HL-60/S4 treated with phorbol 12-myristate 13-acetate at 8.2 ng/mL for 4 days and 3 days (cell line): ENCODE data around the gene SLC39A6.
"Not testable (repeated sequence)": the region's sequence is repeated elsewhere in the genome, so short reads cannot be mapped to it uniquely, and the experiment has no call there.

Experiments used
- in situ Hi-C: fragments of 300-500 bp; cut with MboI; formaldehyde crosslinking; loops from 2 replicates; pipeline ENCODE4 v1.15.0; 2022; ENCODE audit warnings: low sequenced_read_pairs

The SLC39A6 gene

GRCh38 chr18:36099311-36099710 lies 29.8 kb downstream of the SLC39A6 start:
- in situ Hi-C loops, result no loop called here

- in situ Hi-C loops, result no loop called here
These were observed 32.2 kb downstream of the SLC39A6 start for GRCh38 chr18:36096955-36097354.

- in situ Hi-C loops, result no loop called here
These were observed 33.1 kb downstream of the SLC39A6 start for GRCh38 chr18:36095936-36096519.

- in situ Hi-C loops, result no loop called here
These were observed 34.7 kb downstream of the SLC39A6 start for GRCh38 chr18:36094431-36094830.

GRCh38 chr18:36092116-36092515 lies 37.0 kb downstream of the SLC39A6 start:
- in situ Hi-C loops, result not testable (repeated sequence)

- in situ Hi-C loops, result no loop called here
These were observed 40.1 kb downstream of the SLC39A6 start for GRCh38 chr18:36089001-36089400.

- in situ Hi-C loops, result no loop called here
These were observed 40.9 kb downstream of the SLC39A6 start for GRCh38 chr18:36088256-36088655.

- in situ Hi-C loops, result no loop called here
These were observed 43.0 kb downstream of the SLC39A6 start for GRCh38 chr18:36086186-36086585.

GRCh38 chr18:36085195-36085594 lies 43.9 kb downstream of the SLC39A6 start:
- in situ Hi-C loops, result no loop called here

GRCh38 chr18:36083729-36084128 lies 45.4 kb downstream of the SLC39A6 start:
- in situ Hi-C loops, result no loop called here

GRCh38 chr18:36081118-36081517 lies 48.0 kb downstream of the SLC39A6 start:
- in situ Hi-C loops, result not testable (repeated sequence)

- in situ Hi-C loops, result no loop called here
These were observed 50.2 kb downstream of the SLC39A6 start for GRCh38 chr18:36078751-36079529.

GRCh38 chr18:36077764-36078163 lies 51.4 kb downstream of the SLC39A6 start:
- in situ Hi-C loops, result not testable (repeated sequence)

- in situ Hi-C loops, result no loop called here
These were observed 53.1 kb downstream of the SLC39A6 start for GRCh38 chr18:36075862-36076587.

- in situ Hi-C loops, result no loop called here
These were observed 54.7 kb downstream of the SLC39A6 start for GRCh38 chr18:36074435-36074834.

- in situ Hi-C loops, result no loop called here
These were observed 55.5 kb downstream of the SLC39A6 start for GRCh38 chr18:36073676-36074075.

GRCh38 chr18:36072406-36072805 lies 56.7 kb downstream of the SLC39A6 start:
- in situ Hi-C loops, result not testable (repeated sequence)

- in situ Hi-C loops, result no loop called here
These were observed 61.8 kb downstream of the SLC39A6 start, which contains the start of gene RPRD1A for GRCh38 chr18:36067055-36067957. TSS of gene RPRD1A (minus strand) at chr18:36067559. CDS start at chr18:36067404, 155 bp downstream.

- in situ Hi-C loops, result no loop called here
These were observed 62.5 kb downstream of the SLC39A6 start for GRCh38 chr18:36066686-36067054.

GRCh38 chr18:36066001-36066400 lies 63.1 kb downstream of the SLC39A6 start:
- in situ Hi-C loops, result no loop called here

- in situ Hi-C loops, result not testable (repeated sequence)
These were observed 64.4 kb downstream of the SLC39A6 start for GRCh38 chr18:36064809-36065079.
